Measurements from ENCODE around the gene RBBP6.
"Not testable (repeated sequence)": the region's sequence is repeated elsewhere in the genome, so short reads cannot be mapped to it uniquely, and the experiment has no call there.

RBBP6 gene, protein sequence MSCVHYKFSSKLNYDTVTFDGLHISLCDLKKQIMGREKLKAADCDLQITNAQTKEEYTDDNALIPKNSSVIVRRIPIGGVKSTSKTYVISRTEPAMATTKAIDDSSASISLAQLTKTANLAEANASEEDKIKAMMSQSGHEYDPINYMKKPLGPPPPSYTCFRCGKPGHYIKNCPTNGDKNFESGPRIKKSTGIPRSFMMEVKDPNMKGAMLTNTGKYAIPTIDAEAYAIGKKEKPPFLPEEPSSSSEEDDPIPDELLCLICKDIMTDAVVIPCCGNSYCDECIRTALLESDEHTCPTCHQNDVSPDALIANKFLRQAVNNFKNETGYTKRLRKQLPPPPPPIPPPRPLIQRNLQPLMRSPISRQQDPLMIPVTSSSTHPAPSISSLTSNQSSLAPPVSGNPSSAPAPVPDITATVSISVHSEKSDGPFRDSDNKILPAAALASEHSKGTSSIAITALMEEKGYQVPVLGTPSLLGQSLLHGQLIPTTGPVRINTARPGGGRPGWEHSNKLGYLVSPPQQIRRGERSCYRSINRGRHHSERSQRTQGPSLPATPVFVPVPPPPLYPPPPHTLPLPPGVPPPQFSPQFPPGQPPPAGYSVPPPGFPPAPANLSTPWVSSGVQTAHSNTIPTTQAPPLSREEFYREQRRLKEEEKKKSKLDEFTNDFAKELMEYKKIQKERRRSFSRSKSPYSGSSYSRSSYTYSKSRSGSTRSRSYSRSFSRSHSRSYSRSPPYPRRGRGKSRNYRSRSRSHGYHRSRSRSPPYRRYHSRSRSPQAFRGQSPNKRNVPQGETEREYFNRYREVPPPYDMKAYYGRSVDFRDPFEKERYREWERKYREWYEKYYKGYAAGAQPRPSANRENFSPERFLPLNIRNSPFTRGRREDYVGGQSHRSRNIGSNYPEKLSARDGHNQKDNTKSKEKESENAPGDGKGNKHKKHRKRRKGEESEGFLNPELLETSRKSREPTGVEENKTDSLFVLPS (N-terminal part only)

DNA sequence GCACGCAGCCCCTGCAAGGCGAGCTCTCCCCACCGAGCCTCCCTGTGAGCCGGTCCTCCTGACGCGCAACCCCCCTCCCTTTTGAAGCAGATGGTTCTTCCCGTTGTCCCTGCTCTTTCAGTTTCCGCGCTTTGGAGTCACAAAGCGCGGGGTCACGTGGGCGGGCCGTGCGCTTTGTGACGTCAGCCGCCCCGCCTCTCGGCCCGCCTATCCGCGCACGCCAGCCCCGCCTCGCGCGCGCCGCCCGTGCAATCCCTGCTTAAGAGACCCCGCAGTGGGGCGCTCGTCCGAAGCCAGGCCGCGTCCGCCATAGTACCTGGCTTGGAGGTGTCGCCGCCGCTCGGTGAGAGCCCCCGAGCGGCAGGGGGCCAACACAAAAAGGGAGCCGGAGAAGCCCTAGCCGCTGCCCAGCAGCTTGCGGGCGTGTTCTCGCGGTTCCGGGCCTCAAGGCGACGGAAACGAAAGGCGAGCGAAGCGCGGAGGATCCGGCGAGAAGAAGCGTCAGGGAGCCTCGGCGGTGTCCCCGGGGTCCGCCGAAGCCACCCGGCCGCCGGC lies at the start of gene RBBP6:
Gene RBBP6 (plus strand): TSS at position 272 of the 555 bp plus-strand sequence. CDS start 1,061 bp downstream, outside the sequence.
- peak; percentile 98 for DNase-seq (ENCODE audit: low spot score)

GRCh38 chr16:24490866-24491265 lies 48.5 kb upstream of the RBBP6 start:
- DNase-seq (ENCODE audit: low spot score): no peak

- DNase-seq (ENCODE audit: low spot score): no peak
These were observed 47.6 kb upstream of the RBBP6 start for GRCh38 chr16:24491731-24492130.

DNA sequence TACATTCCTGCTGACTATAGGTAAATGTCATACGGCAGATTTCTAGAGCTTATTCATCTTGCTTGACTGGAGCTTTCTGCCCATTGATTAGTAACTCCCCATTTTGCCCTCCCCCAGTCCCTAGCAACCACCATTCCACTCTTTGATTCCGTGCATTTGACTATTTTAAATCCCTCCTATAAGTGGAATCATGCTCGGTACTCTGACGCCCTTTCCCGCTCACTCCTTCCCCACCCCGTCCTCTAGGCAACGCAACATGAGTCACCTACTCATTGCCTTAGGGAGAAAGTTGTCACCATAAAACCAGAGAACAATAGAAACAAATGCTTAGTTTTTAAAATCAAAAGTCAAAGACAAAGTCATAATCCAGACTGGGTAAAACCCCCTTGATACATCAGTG lies 45.5 kb upstream of the RBBP6 start:
- DNase-seq (ENCODE audit: low spot score): peak; percentile 40

- DNase-seq (ENCODE audit: low spot score): not testable (repeated sequence)
These were observed 44.2 kb upstream of the RBBP6 start for GRCh38 chr16:24495207-24495606.

DNA sequence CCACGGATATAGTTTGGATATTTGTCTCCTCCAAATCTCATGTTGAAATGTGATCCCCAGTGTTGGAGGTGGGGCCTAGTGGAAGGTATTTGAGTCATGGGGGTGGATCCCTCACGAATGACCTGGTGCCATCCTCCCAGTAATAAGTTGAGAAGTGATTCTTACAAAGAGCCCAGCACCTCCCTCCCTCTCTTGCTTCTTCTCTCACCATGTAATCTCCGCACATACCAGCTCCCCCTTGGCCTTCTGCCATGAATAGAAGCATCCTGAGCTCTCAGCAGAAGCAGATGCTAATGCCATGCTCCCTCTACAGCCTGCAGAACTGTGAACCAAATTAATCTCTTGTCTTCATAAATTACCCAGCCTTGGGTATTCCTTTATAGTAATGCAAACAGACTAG lies 41.9 kb upstream of the RBBP6 start:
- DNase-seq (ENCODE audit: low spot score): no peak

GRCh38 chr16:24499193-24499814 lies 40.1 kb upstream of the RBBP6 start:
- peak; percentile 69 for DNase-seq (ENCODE audit: low spot score)

DNA sequence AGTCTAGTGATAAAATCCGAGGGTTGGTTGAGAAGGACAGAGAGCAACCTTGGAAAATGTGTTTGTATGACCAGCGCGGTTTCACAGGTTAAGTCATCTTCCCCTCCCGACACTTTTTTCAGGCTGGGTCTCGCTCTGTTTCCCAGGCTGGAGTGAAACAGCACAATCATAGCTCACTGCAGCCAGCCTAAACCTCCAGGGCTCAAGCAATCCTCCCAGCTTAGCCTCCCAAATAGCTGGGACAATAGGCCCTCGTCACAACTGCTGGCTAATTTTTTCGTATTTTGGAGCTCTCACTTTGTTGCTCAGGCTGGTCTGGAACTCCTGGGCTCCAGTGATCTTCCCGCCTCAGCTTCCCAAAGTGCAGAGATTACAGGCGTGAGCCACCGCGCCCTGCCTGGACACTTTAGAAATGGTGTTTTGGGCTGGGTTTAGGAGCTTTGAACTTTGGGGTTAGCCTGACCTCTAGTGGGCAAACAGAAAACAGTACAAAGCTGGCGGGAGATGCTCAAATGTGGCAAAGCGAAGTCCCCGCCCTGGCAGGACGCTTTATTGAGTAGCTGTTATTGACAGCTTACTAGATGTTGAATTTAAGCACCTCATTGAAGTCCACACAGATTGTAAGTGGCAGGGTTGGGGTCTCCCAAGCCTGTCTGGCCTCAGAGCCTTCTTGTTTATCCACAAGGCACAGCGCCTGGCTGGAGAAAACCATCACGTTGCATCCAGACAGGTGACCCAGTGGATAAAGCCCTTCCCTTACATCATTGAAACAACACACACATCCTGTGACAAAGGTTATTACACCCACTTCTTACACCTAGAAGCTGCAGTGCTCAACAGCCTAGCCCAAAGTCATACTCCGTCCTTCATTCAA lies 34.7 kb upstream of the RBBP6 start:
- peak; percentile 83 for DNase-seq (ENCODE audit: low spot score)

GRCh38 chr16:24505959-24506358 lies 33.4 kb upstream of the RBBP6 start:
- no peak for DNase-seq (ENCODE audit: low spot score)

DNA sequence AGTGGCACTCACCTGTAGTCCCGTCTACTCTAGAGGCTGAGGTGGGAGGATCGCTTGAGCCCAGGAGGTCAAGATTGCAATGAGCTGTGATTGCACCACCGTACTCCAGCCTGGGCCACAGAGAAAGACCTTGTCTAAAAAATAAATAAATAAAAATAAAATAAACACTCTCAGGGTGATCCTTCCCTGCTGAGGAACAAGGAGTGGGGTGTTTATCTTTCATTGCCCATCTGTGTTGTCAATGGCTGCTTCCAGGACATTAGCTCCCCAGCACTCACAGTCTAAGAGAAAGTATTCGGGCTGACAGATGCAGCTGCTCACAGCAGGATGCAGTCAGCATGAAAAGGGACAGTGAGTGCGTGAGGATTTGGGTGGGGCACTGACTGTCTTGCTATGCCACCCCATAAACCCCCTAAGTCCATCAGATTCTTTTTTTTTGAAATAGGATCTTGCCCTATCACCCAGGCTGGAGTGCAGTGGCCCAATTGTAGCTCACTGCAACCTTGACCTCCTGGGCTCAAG lies 31.3 kb upstream of the RBBP6 start:
- DNase-seq (ENCODE audit: low spot score): no peak

- DNase-seq (ENCODE audit: low spot score): no peak
These were observed 30.8 kb upstream of the RBBP6 start for GRCh38 chr16:24508614-24509013.

GRCh38 chr16:24509536-24509935 lies 29.8 kb upstream of the RBBP6 start:
- DNase-seq (ENCODE audit: low spot score): no peak

GRCh38 chr16:24511174-24511573 lies 28.2 kb upstream of the RBBP6 start:
- no peak for DNase-seq (ENCODE audit: low spot score)

- DNase-seq (ENCODE audit: low spot score): no peak
These were observed 27.6 kb upstream of the RBBP6 start for GRCh38 chr16:24511792-24512191.

DNA sequence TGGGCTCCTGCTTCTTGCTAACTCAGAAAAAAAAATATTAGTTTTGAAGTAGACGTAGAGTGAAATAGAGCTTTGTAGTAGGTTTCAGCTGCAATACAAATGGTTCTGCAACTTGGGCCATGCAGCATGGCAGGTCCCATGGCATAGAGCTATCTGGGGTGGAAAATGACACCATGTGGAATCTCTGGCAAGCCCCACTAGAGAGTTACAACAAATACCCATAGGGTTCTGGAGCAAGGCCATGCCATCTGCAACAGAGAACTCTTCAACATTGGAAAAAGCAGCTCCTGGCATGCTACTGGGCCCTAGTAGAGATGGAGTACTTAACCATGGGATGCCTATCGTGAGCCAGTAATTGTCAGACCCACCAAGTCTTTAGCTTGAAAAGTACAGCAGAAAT lies 25.3 kb upstream of the RBBP6 start:
- DNase-seq (ENCODE audit: low spot score): peak; percentile 52

- no peak for DNase-seq (ENCODE audit: low spot score)
These were observed 24.2 kb upstream of the RBBP6 start for GRCh38 chr16:24515186-24515585.

- DNase-seq (ENCODE audit: low spot score): peak; percentile 91
These were observed 22.3 kb upstream of the RBBP6 start for GRCh38 chr16:24516900-24517669.

DNA sequence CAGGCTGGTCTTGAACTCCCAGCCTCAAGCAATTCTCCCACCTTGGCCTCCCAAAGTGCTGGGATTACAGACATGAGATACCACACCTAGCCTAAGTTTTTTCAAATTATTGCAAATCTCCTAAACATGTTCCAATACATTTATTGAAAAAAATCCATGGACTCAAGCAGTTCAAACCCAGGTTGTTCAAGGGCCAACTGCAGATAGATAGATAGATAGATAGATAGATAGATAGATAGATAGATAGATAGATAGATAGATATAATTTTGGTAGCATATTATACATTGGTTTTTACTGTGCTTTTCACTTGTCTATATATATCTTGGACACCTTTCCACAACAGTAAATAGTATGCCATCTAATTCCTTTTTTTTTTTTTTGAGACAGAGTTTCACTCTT lies 20.9 kb upstream of the RBBP6 start:
- no peak for DNase-seq (ENCODE audit: low spot score)

- no peak for DNase-seq (ENCODE audit: low spot score)
These were observed 18.4 kb upstream of the RBBP6 start for GRCh38 chr16:24520983-24521382.

DNA sequence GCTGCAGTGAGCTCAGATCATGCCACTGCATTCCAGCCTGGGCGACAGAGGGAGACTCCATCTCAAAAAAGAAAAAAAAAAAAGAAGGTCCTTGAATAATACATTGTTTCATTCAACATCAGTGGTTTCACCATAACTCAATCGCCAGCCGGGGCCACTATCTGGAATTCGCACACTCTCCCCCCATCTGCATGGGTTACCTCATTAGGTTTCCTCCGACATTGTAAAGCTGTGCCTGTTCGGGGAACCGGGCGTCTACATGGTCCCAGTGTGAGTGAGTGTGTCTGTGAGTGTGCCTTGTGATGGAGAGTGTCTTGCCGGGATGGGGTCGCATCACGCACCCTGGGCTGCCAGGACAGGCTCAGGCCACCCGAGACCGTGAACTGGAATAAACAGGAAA lies 16.6 kb upstream of the RBBP6 start:
- DNase-seq (ENCODE audit: low spot score): no peak
